ENCODE measurements around the gene PILRA.

DNA sequence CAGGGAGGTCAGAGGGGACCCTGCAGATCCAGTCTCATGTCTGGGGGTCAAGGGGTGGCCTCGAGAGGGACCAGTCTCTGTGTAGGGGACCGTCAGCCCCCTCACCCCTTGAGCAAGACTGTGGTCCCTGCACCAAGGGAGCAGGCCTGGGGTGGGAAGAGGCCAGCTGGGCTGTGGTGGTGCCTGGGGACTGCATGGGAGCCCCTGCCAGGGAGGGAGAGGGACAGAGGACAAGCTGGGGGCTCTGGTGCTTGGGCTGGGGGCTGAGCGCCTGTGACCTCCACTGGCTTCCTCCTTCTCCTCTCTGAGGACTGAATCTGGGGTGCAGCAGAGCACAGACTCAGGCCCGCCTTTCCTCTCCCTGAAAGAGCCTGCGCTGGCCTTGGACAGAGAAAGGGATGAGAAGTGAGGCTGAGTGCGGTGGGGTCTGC is 16.1 kb upstream of the PILRA start:
- TF ChIP-seq ZNF274 (CRISPR knock-in tag; IDR thresholded peaks at IDR 0.05) = no peak
- TF ChIP-seq ZNF850 (CRISPR knock-in tag; conservative IDR thresholded peaks at IDR 0.05) = no peak
- TF ChIP-seq ZNF143 (CRISPR knock-in tag; IDR thresholded peaks at IDR 0.05) = no peak
- TF ChIP-seq RXRA (CRISPR knock-in tag; IDR thresholded peaks at IDR 0.05) = no peak
- TF ChIP-seq, protein P1, sequence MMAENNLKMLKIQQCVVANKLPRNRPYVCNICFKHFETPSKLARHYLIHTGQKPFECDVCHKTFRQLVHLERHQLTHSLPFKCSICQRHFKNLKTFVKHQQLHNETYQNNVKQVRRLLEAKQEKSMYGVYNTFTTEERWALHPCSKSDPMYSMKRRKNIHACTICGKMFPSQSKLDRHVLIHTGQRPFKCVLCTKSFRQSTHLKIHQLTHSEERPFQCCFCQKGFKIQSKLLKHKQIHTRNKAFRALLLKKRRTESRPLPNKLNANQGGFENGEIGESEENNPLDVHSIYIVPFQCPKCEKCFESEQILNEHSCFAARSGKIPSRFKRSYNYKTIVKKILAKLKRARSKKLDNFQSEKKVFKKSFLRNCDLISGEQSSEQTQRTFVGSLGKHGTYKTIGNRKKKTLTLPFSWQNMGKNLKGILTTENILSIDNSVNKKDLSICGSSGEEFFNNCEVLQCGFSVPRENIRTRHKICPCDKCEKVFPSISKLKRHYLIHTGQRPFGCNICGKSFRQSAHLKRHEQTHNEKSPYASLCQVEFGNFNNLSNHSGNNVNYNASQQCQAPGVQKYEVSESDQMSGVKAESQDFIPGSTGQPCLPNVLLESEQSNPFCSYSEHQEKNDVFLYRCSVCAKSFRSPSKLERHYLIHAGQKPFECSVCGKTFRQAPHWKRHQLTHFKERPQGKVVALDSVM (CRISPR knock-in tag; IDR thresholded peaks at IDR 0.05) = no peak
- no peak for TF ChIP-seq SIN3B (IDR thresholded peaks at IDR 0.05; ENCODE audit: low read length)
- TF ChIP-seq ZNF562 (CRISPR knock-in tag; IDR thresholded peaks at IDR 0.05; ENCODE audit: borderline replicate concordance) = no peak
- no peak for TF ChIP-seq HNF4A (CRISPR knock-in tag; IDR thresholded peaks at IDR 0.05)
- no peak for TF ChIP-seq CHD2 (IDR thresholded peaks at IDR 0.05; ENCODE audit: low read depth, low read length)
- TF ChIP-seq, protein P2, sequence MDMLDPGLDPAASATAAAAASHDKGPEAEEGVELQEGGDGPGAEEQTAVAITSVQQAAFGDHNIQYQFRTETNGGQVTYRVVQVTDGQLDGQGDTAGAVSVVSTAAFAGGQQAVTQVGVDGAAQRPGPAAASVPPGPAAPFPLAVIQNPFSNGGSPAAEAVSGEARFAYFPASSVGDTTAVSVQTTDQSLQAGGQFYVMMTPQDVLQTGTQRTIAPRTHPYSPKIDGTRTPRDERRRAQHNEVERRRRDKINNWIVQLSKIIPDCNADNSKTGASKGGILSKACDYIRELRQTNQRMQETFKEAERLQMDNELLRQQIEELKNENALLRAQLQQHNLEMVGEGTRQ (IDR thresholded peaks at IDR 0.05; ENCODE audit: low read depth, low read length) = no peak
- TF ChIP-seq, protein P2 (CRISPR knock-in tag; IDR thresholded peaks at IDR 0.05; ENCODE audit: borderline replicate concordance) = no peak
- TF ChIP-seq ZNF672 (CRISPR knock-in tag; IDR thresholded peaks at IDR 0.05) = no peak

All from HepG2 (cell line).